Activated CD4-positive, alpha-beta T cell treated with anti-CD3 and anti-CD28 coated beads, Interleukin-2, Interleukin-4, amounts not matched to agents 100 ng/mL and 50 ng/mL, durations not matched to agents 16 hours and 8 hours (primary cell): ENCODE data around the gene WFDC1.
"Not testable (repeated sequence)": the region's sequence is repeated elsewhere in the genome, so short reads cannot be mapped to it uniquely, and the experiment has no call there.

Experiments used
- DNase-seq: peaks from one replicate; pipeline ENCODE4 v3.0.0-alpha.2; 2020; ENCODE audit warnings: low spot score

Gene WFDC1

DNA sequence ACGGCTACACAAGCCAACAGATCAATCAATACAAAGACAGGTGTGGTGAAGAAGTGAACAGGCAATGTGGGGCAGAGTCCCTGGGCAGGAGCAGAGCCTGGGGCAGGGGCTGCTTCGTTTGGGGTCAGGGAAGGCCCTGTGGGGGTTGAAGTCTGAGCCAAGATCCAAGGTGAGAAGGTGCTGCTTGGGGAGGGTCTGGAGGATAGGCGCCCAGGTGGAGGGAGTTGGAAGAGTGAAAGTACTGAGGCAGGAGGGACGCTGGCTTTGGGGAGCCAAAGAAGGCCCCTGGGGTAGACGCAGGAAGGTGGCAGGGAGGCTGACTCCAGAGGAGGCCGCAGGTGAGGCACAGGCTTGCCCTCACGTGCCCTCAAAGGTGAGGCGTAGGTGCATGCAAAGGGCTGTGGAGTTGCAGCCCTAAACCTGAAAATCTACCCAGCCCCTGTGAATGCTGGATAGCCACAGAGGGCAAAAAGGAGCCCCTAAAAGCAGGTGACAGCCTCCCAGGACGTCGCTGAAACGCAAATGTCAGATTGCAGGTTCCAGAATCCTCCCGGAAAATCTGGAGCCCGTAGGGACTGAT, 33.3 kb downstream of the WFDC1 start:
- no peak for DNase-seq

DNA sequence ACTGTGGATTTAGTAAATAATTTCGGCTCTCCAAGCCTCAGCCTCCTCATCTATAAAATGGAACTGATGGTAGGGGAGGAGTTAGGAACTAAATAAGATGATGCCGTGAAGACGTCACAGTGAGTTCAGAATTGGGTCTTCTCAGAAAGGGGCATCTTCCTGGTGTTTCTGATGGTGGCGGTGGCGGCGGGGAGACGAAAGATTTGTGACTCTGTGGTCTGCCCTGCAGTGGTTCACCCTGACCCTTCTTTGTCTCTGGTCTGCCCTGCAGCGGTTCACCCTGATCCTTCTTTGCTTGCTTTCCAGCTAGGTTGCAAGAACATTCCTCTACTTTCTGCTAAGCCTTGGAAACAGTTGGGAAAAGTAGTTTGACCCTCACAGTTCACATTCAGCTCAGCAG, 34.3 kb downstream of the WFDC1 start:
- no peak for DNase-seq

DNA sequence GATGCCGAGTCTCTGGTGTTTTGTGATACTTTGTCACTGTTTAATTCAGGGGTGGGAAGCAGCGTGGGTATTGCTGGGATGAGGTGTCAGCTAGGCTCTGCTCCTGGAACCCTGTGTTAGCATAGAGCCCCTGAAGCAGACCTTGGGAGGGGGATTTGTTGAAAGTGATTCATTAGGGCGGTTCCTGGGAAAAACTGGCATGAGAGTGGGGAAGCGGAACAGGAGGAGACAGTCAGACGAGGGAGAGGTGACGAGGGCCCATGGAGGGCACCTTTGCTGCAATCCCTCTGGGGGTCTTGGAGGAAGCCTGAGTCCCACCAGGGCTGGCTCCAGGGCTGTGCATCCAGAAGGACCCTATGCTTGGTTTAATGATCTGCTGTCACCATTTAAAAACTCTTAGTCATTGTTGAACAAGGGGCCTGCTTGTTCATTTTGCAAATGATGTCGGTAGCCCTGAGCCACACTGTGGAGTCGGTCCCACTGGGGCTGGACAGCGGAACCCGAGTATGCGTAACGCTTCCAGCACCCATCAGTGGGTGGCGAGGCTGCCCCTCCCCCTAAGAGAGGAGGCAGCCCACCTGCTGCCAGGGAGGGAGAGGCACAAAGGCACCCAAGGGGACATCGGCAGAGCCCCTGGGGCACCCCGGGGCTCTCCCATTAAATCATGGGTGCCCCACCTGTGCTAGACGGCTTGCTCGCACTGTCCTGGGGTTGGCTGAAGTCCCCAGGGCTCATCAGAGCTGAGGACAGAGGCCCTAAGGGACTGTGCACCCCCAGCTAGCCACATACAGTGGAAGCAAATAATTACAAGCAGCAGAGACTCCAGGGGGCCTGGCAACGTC, 35.4 kb downstream of the WFDC1 start:
- DNase-seq = no peak

DNA sequence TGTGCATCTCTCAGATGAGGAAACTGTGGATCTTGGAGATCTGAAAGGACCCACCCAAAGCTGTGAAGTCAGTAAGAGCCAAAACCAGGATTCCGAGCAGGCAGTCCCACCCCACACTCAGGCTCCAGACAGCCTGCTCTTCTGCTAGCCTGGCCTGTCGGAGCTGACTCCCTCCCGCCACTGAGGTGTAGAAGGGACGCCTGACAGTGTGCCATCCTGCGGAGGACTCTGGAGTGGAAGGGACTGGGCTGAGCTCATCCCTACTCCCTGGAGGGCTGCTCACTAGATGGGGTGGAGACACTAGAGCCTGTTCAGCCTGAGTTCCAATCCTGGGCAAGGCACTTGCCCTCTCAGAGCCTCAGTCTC, 36.0 kb downstream of the WFDC1 start:
- no peak for DNase-seq

GRCh38 chr16:84331998-84332780, 37.5 kb downstream of the WFDC1 start:
- no peak for DNase-seq

DNA sequence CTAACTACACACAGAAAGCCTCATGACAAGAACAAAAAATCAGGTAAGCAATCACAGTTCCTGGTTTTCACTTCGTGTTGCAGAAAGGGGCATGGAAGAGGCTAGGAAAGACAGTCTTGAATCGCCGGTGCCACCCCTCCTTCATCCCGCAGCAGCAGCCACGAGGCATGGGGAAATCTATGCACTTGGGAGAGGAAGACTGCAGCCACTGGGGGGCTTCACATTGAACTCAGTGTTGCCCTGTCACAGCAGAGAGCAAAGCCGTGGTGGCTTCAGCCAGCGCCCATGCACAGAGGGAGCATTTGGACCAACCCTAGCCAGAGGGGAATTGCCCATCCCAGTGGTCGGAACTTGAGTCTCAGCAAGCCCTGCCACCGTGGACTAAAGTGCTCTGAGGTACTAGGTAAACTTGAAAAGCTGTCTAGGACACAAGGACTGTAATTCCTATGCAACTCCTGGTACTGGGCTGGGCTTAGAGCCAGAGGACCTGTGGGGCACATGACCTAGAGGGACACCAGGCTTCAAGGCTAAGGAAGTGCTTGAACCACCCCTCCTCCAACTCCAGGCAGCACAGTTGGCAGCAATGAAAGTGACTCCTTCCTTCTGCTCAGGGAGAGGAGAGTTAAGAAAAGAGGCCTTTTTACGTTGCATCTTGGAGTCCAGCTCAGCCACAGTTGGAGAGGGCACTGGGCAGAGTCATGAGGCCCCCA, 38.5 kb downstream of the WFDC1 start:
- no peak for DNase-seq

- DNase-seq = no peak
Observed at GRCh38 chr16:84334058-84334457, 39.4 kb downstream of the WFDC1 start.

DNA sequence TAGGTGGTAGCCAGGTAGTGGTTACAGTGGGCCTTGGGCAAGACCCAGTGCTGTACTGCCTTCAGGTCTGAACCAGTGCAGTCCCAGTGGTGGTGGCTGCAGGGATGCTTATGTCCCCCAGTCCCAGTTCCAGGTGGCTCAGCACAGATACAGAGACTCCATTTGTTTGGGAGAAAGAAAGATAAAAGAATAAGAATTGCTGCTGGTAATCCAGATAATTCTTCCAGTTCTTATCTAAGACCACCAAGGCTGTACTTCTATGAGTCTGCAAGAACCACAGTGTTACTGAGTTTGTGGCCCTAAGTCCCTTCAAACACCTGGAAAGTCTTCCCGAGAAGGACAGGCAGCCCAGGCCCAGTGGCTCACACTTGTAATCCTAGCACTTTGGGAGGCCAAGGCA, 39.8 kb downstream of the WFDC1 start:
- DNase-seq = no peak

DNA sequence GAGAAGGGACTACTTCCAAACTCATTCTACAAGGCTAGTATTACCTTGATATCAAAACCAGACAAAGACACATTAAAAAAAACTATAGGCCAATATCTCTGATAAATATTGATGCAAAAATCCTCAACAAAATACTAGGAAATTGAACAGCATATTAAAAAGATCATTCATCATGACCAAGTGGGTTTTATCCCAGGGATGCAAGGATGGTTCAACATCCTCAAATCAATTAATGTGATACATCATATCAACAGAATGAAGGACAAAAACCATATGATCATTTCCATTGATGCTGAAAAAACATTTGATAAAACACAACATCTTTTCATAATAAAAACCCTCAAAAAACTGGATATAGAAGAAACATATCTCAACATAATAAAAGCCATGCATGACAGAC, 42.6 kb downstream of the WFDC1 start:
- DNase-seq = not testable (repeated sequence)

GRCh38 chr16:84339311-84339710, 44.6 kb downstream of the WFDC1 start:
- no peak for DNase-seq

DNA sequence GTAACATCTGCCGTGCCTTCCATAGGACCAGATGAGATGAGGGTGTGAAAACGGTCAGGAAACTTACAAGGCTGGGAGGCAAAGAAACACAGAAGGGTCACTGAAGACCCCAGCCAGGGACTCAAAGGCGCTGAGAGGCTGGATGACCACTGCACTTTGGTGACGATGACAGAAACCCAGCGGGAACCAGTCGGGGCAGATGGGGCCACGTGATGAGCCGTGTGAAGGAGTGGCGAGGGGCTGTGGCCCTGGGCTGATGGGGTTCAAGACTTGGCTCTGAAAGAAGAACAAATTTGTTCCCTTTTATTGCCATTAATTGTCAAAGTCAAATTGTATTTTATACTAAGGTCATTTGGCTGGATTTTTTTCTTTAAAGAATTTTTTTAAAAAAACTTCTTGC, 45.1 kb downstream of the WFDC1 start:
- DNase-seq = no peak

DNA sequence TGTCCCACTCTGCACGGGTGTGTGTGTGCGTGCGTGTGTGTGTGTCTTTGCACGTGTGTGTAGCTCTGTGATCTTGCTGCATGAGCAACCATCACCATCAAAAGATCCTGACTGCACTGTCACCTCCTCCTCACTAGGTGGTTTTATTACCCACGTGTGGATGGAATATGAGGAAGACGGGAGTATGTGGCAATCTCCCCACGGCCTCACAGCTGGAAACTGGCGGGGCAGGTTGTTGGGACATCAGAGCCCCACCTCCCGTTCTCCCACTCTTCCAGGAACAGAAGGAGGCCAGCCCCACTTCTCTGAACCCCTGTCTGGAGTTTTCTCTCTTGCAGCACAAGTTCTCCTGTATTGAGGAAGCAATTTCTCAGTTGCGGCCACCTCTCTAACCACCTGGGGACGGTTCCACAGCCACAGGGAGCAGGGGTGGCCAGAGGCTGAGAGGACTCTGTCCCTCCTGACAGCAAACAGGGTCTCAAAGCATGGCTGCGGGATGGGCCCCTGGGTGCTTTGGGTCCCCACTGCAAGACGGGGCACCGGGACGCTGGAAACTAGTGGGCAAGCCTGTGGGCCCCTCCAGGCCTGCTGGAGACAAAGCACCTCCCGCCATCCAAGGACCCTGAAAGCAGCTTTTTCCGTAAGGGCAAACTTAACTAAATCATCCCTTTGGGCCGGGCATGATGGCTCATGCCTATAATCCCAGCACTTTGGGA, 45.8 kb downstream of the WFDC1 start:
- no peak for DNase-seq

DNA sequence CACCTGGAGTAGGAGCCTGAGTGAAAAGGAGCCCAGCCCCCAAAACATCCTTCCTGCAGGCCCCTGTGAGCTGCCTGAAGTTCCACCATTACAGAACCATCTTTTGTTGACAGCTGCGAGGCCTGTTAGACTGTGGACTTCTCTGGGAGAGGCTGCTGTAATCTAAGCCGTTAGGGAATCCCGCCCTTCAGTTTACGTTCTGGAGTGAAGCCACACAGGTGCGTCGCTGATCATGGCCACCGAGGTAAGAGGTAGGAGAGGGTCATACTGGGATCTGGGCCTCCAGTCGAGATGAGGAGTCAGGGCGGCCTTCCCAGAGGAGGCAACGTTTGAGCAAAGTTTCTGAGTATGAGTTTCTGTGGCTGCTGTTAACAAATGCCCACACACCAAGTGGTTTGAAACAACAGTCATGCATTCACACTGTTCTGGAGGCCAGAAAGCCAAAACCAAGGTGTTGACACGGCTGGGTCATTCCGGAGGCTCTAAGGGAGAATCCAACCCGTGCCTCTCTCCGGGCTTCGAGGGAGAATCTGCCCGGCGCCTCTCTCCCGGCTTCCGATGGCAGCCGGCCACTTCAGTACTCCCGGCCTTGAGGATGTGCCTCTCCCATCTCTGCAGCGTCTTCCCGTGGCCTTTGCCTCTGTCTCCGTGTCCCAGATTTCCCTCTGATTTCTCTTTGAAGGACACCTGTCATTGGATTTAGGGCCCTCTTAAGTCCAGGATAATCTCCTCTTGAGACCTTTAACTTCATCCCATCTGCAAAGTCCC, 47.0 kb downstream of the WFDC1 start:
- no peak for DNase-seq

GRCh38 chr16:84343800-84344199, 49.1 kb downstream of the WFDC1 start:
- not testable (repeated sequence) for DNase-seq

DNA sequence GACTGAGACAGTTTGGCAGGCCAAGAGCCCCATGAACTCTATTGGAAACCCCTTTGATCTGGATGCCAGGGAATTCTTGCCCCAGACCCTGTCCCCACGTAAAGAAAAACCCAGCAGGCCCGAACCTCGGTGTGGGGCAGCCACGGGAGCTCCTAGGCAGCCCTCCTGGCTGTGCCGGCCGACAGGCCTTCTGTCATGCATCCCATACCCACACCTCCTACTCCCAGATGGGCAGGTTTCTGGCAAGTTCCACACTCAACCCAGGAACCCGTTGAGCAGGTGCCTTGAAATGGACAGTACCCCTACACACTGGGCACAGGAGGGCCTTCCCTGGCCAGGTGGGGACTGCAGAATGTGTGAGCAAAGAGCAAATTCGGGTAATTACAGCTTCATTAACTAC, 50.1 kb downstream of the WFDC1 start:
- no peak for DNase-seq

DNA sequence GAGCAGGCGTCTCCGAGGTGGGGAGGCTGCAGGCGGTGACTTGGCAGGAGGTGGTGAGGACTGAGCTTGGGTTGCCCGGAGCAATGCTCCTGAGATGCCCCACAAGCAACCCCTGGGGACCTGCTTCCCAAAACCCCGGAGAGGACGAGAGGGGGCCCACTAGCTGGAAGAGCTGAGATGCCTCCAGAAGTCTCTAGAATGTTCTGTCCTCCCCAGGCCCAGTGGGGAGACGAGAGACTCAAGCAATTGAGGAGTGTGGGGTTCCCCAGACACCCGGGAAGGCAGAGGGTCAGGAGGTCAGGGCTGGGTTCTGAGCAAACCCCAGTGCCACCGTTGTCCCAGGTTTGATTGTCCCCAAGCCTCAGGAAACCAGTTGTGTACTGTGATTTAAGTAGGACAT, 52.5 kb downstream of the WFDC1 start:
- no peak for DNase-seq

DNA sequence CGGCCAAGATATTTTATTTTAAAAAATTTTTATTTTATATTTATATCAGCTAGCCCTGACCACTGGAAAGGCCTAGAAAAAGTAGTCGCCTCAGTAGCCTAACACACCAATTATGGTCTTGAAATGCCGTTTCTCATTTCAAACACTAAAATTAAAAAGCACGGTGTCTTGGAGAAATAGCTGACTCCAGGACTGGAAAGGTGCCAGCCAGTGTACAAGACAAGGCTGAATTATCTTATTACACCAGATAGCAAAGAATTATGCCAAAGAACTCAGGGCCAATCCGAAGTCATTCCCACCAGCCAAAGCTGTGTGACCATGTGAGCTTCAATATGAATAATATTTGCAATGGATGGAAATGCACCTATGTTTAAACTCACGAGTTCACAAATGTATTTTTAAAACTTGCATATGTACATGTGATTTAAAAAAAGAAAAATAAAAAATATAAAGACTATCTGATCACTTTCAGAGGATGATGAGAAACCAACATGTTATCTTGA, 53.8 kb downstream of the WFDC1 start:
- no peak for DNase-seq

GRCh38 chr16:84349862-84350684, 55.4 kb downstream of the WFDC1 start:
- no peak for DNase-seq

GRCh38 chr16:84350685-84351400, 56.2 kb downstream of the WFDC1 start:
- no peak for DNase-seq
